ENCODE data around the gene ATG4B.
"Not testable (repeated sequence)": the region's sequence is repeated elsewhere in the genome, so short reads cannot be mapped to it uniquely, and the experiment has no call there.

- TF ChIP-seq POLR2AphosphoS5, CTCF, POLR2A, EP300 (IDR thresholded peaks at IDR 0.05): not testable (repeated sequence)
These were observed 46.7 kb upstream of the ATG4B start for GRCh38 chr2:241590496-241591455.
